ENCODE measurements around the gene CDK13. TPM values are rescaled to one million over a fixed set of nuclear protein-coding genes. Genes with fewer than 3 reads are reported as not detected.
A peak's percentile ranks its signal among the peaks of the same experiment; 100 is the strongest.

Gene CDK13
- total and polyA plus RNA-seq, 9 of the 15 experiments (the other 6 are each of a cell fraction or from before 2014, with no cell fraction given): 9.8 to 46.1 (median 32.4) TPM

DNA sequence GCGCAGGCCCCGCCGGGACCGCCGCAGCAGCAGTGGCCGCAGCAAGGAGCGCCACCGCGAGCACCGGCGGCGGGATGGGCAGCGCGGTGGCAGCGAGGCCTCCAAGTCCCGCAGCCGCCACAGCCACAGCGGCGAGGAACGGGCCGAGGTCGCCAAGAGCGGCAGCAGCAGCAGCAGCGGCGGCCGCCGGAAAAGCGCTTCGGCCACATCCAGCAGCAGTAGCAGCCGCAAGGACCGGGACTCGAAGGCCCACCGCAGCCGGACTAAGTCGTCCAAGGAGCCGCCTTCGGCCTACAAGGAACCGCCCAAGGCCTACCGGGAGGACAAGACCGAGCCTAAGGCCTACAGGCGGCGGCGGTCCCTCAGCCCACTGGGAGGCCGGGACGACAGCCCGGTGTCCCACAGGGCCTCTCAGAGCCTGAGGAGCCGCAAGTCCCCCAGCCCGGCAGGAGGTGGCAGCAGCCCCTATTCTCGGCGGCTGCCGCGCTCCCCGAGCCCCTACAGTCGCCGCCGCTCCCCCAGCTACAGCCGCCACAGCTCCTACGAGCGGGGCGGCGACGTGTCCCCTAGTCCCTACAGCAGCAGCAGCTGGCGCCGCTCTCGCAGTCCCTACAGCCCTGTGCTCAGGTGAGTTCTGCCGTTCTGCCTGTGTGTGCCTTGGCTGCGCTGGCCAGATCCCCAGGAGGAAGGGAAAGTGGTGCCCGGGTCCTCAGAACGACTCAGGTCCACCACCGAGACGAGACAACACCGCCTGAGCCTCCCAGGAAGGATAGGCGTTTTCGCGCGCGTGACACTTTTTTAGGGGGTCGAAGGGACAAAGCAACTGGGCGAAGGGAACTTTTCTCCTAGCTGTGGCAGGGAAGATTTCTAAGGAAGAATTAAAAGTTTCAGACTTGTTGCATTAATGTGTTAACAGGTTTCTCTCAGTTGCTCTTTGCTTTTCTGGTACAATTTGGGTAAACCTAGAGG lies 1.5 kb downstream of the CDK13 start (continued):
- TF ChIP-seq MYC (IDR thresholded peaks at IDR 0.05; ENCODE audit: low read depth, low read length): 0 out of 2 replicates have a peak, but pooled peaks have one; percentile 19
- TF ChIP-seq MYC (CRISPR knock-in tag; IDR thresholded peaks at IDR 0.05; ENCODE audit: borderline replicate concordance, low read depth): no peak
- TF ChIP-seq ZNF324 (CRISPR knock-in tag; IDR thresholded peaks at IDR 0.05): no peak
- TF ChIP-seq ZNF239 (CRISPR knock-in tag; IDR thresholded peaks at IDR 0.05): no peak
- 0 out of 2 replicates have a peak, but pooled peaks have one; percentile 19 for TF ChIP-seq TGIF2 (CRISPR knock-in tag; IDR thresholded peaks at IDR 0.05)
- TF ChIP-seq TAF1 (IDR thresholded peaks at IDR 0.05; ENCODE audit: control insufficient read depth, extremely low read depth, insufficient read depth, low read length, severe bottlenecking): no peak
- no peak for TF ChIP-seq FOXM1 (IDR thresholded peaks at IDR 0.05; ENCODE audit: low read depth)
- no peak for TF ChIP-seq FOXM1 (CRISPR knock-in tag; IDR thresholded peaks at IDR 0.05; ENCODE audit: low read depth)
- TF ChIP-seq ZNF79 (CRISPR knock-in tag; IDR thresholded peaks at IDR 0.05; ENCODE audit: low read depth): no peak
- TF ChIP-seq, protein P1, sequence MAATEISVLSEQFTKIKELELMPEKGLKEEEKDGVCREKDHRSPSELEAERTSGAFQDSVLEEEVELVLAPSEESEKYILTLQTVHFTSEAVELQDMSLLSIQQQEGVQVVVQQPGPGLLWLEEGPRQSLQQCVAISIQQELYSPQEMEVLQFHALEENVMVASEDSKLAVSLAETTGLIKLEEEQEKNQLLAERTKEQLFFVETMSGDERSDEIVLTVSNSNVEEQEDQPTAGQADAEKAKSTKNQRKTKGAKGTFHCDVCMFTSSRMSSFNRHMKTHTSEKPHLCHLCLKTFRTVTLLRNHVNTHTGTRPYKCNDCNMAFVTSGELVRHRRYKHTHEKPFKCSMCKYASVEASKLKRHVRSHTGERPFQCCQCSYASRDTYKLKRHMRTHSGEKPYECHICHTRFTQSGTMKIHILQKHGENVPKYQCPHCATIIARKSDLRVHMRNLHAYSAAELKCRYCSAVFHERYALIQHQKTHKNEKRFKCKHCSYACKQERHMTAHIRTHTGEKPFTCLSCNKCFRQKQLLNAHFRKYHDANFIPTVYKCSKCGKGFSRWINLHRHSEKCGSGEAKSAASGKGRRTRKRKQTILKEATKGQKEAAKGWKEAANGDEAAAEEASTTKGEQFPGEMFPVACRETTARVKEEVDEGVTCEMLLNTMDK (IDR thresholded peaks at IDR 0.05; ENCODE audit: borderline replicate concordance, insufficient read depth, low read depth, low read length, poor library complexity, severe bottlenecking): no peak
- TF ChIP-seq ELF1 (tag; IDR thresholded peaks at IDR 0.05): no peak
- TF ChIP-seq, protein P2, sequence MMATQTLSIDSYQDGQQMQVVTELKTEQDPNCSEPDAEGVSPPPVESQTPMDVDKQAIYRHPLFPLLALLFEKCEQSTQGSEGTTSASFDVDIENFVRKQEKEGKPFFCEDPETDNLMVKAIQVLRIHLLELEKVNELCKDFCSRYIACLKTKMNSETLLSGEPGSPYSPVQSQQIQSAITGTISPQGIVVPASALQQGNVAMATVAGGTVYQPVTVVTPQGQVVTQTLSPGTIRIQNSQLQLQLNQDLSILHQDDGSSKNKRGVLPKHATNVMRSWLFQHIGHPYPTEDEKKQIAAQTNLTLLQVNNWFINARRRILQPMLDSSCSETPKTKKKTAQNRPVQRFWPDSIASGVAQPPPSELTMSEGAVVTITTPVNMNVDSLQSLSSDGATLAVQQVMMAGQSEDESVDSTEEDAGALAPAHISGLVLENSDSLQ (IDR thresholded peaks at IDR 0.05): no peak
- TF ChIP-seq MTF1 (CRISPR knock-in tag; IDR thresholded peaks at IDR 0.05; ENCODE audit: borderline replicate concordance): no peak
- no peak for TF ChIP-seq ERF (CRISPR knock-in tag; IDR thresholded peaks at IDR 0.05)
- no peak for TF ChIP-seq POLR2B (IDR thresholded peaks at IDR 0.05; ENCODE audit: low read depth, partially characterized antibody)
- TF ChIP-seq, protein P3, sequence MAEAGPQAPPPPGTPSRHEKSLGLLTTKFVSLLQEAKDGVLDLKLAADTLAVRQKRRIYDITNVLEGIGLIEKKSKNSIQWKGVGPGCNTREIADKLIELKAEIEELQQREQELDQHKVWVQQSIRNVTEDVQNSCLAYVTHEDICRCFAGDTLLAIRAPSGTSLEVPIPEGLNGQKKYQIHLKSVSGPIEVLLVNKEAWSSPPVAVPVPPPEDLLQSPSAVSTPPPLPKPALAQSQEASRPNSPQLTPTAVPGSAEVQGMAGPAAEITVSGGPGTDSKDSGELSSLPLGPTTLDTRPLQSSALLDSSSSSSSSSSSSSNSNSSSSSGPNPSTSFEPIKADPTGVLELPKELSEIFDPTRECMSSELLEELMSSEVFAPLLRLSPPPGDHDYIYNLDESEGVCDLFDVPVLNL (CRISPR knock-in tag; IDR thresholded peaks at IDR 0.05; ENCODE audit: low read depth): no peak
- TF ChIP-seq FOXJ3 (CRISPR knock-in tag; IDR thresholded peaks at IDR 0.05): no peak
- TF ChIP-seq GTF2E2 (tag; IDR thresholded peaks at IDR 0.05): no peak
- no peak for TF ChIP-seq ZNF184 (CRISPR knock-in tag; IDR thresholded peaks at IDR 0.05)
- TF ChIP-seq, protein P4, sequence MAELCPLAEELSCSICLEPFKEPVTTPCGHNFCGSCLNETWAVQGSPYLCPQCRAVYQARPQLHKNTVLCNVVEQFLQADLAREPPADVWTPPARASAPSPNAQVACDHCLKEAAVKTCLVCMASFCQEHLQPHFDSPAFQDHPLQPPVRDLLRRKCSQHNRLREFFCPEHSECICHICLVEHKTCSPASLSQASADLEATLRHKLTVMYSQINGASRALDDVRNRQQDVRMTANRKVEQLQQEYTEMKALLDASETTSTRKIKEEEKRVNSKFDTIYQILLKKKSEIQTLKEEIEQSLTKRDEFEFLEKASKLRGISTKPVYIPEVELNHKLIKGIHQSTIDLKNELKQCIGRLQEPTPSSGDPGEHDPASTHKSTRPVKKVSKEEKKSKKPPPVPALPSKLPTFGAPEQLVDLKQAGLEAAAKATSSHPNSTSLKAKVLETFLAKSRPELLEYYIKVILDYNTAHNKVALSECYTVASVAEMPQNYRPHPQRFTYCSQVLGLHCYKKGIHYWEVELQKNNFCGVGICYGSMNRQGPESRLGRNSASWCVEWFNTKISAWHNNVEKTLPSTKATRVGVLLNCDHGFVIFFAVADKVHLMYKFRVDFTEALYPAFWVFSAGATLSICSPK (IDR thresholded peaks at IDR 0.05; ENCODE audit: borderline replicate concordance): no peak
